Spleen (tissue), 11 donors: ENCODE results near the gene SNAP47. TPM values are rescaled to one million over a fixed set of nuclear protein-coding genes. Genes with fewer than 3 reads are reported as not detected.
A peak's percentile ranks its signal among the peaks of the same experiment; 100 is the strongest.

Experiments
- DNase-seq: peaks from one replicate; pipeline ENCODE4 v3.0.0-alpha.2; 2020
- H3K27ac ChIP-seq, 8 donors: fragments of 200-600 bp; sonication (generic) in 7 of 8; 1 replicate in 4 of 8; 2 replicates in 4 of 8; pipeline versions ENCODE4 v1.5.0 to v1.8.0; 2016 to 2021; ENCODE audit warnings: inconsistent platforms in 4 of 8, mild to moderate bottlenecking in 4 of 8, moderate library complexity in 1 of 8
- H3K27me3 ChIP-seq, 7 donors: fragments of 200-600 bp; sonication (generic) in 6 of 7; replicated peaks in 1 of 7; 1 replicate in 4 of 7; 2 replicates in 3 of 7; pipeline versions ENCODE4 v1.5.0 to v1.8.0; 2016 to 2021; ENCODE audit warnings: inconsistent platforms in 3 of 7, mild to moderate bottlenecking in 1 of 7
- H3K36me3 ChIP-seq, 6 donors: fragments of 200-600 bp; sonication (generic) in 5 of 6; 1 replicate in 4 of 6; 2 replicates in 2 of 6; pipeline versions ENCODE4 v1.5.0 to v1.8.0; 2016 to 2021; ENCODE audit warnings: inconsistent platforms in 2 of 6
- H3K4me1 ChIP-seq, 6 donors: fragments of 200-600 bp; sonication (generic) in 5 of 6; 1 replicate in 3 of 6; 2 replicates in 3 of 6; pipeline versions ENCODE4 v1.5.0 to v1.8.0; 2016 to 2021; ENCODE audit warnings: inconsistent platforms in 3 of 6
- H3K4me3 ChIP-seq, 8 donors: fragments of 200-600 bp; sonication (generic) in 7 of 8; 1 replicate in 4 of 8; 2 replicates in 4 of 8; pipeline versions ENCODE4 v1.5.0 to v1.8.0; 2016 to 2021; ENCODE audit warnings: inconsistent platforms in 4 of 8, mild to moderate bottlenecking in 4 of 8, moderate library complexity in 2 of 8
- H3K9me3 ChIP-seq, 8 donors: fragments of 200-600 bp; sonication (generic) in 7 of 8; 1 replicate in 4 of 8; 2 replicates in 4 of 8; pipeline versions ENCODE4 v1.5.0 to v1.8.0; 2016 to 2021; ENCODE audit warnings: inconsistent platforms in 4 of 8
- POLR2A ChIP-seq, 3 donors: fragments of 450-650 bp; IDR thresholded peaks; one replicate each; pipeline ENCODE4 v1.5.1; 2017; ENCODE audit warnings: antibody characterized with exemption in 3 of 3, mild to moderate bottlenecking in 1 of 3
- POLR2AphosphoS5 ChIP-seq, 3 donors: sonication (generic); formaldehyde crosslinking; IDR thresholded peaks; one replicate each; pipeline ENCODE4 v1.5.1; 2017; ENCODE audit warnings: antibody characterized with exemption in 3 of 3
- WGBS, 5 donors: extraction: QIAGEN DNeasy Blood & Tissue Kit in 3 of 5; methylation state at CpG; one replicate each; pipeline versions ENCODE4 v1.1.5 to v1.1.7; 2013 to 2018; 5-methylcytosine and 5-hydroxymethylcytosine counted together
- intact Hi-C: fragments of 100-400 bp; cut with DNase I; formaldehyde crosslinking; loops from one replicate; pipeline ENCODE4 v1.15.0; 2023; ENCODE audit warnings: low total_unique reads
- polyA plus RNA-seq, 3 donors: library from polyadenylated mRNA; stranded (reverse); fragments of 200-250 nt; gene quantifications; one replicate each; pipeline ENCODE4 v1.2.1, GENCODE V29; 2013
- total RNA-seq, 7 donors: library from RNA; depleted of rRNA in 3 of 7; stranded (reverse); fragments of >200 nt in 3 of 7; fragmentation: NEBNext Ultra II Directional in 4 of 7; extraction: Animal tissue kit (Norgen Biotek cat#: 25700) in 4 of 7; gene quantifications; one replicate each; pipeline versions ENCODE4 v1.1.0 to v1.2.1, GENCODE V29; 2016 to 2021
- TF ChIP-seq, protein P1 (sequence below), 11 experiments: fragments of 200-600 bp in 7 of 11; fragments of 450-650 bp in 4 of 11; sonication (generic) in 4 of 11; IDR thresholded peaks in 8 of 11; conservative IDR thresholded peaks in 3 of 11; 1 replicate in 7 of 11; 2 replicates in 4 of 11; pipeline versions ENCODE4 v1.4.0 to v1.8.0; 2016 to 2021; ENCODE audit warnings: antibody characterized with exemption in 11 of 11, inconsistent platforms in 4 of 11, mild to moderate bottlenecking in 1 of 11
- donor health status: healthy with polysubstance abuse.
- donor health status: DM: no; HTN: no; CAD: no; lungs with moderate emphysema.
- donor health status: DM: no; HTN: no; CAD: no.
- donor health status: Bipolar disorder and iron deficiency.
- donor health status: healthy.
- donor health status: DM: no; HTN: no; CAD: no.
- donor health status: DM: yes; HTN: yes; CAD: no.

The SNAP47 gene
- total and polyA plus RNA-seq, 10 donors = 10.0 to 42.7 (median 22.1) TPM

GRCh38 chr1:227767401-227768124, 32.3 kb downstream of the SNAP47 start:
- peak; percentile 54 for DNase-seq
- Histone ChIP-seq H3K4me3 (peak overlapping the region in 1 of 8 donors; percentile 42), H3K27ac (peak overlapping the region in 2 of 8 donors; percentile 64 to 82), H3K9me3 (no peaks in the 10 kb centered on the region), H3K36me3 (peaks cover 0 to 79% (median 23%) of the 10 kb centered on the region in 6 donors), H3K27me3 (no peaks in the 10 kb centered on the region), H3K4me1 (peaks cover 23 to 56% (median 52%) of the 10 kb centered on the region in 6 donors)
- 84 to 91% (median 89%) methylated on average over 5 to 6 of the region's 6 CpGs for WGBS, 5 donors
- intact Hi-C loops = no loop called here
- TF ChIP-seq, protein P1, sequence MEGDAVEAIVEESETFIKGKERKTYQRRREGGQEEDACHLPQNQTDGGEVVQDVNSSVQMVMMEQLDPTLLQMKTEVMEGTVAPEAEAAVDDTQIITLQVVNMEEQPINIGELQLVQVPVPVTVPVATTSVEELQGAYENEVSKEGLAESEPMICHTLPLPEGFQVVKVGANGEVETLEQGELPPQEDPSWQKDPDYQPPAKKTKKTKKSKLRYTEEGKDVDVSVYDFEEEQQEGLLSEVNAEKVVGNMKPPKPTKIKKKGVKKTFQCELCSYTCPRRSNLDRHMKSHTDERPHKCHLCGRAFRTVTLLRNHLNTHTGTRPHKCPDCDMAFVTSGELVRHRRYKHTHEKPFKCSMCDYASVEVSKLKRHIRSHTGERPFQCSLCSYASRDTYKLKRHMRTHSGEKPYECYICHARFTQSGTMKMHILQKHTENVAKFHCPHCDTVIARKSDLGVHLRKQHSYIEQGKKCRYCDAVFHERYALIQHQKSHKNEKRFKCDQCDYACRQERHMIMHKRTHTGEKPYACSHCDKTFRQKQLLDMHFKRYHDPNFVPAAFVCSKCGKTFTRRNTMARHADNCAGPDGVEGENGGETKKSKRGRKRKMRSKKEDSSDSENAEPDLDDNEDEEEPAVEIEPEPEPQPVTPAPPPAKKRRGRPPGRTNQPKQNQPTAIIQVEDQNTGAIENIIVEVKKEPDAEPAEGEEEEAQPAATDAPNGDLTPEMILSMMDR (IDR thresholded peaks at IDR 0.05 in 8 of 11, conservative IDR thresholded peaks at IDR 0.05 in 3 of 11) = no peak
- TF ChIP-seq POLR2AphosphoS5 (IDR thresholded peaks at IDR 0.05) (no peak), POLR2A (IDR thresholded peaks at IDR 0.05) (no peak)

DNA sequence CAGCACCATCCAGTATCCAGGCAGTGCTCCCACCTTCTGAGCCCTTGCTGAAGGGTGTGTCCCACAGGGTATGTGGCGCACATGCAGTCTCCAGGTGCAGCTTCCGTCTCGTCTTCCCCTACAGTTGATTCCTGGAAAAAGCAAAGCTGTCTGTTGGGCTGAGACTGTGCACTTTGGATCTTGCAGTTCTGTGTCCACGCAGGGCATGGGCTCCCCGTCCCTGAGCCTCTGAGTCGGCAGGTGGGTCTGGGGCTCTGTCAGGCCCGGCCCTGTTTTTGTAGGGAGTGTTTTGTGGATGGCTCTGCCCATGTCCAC, 32.8 kb downstream of the SNAP47 start:
- 87 to 100% (median 90%) methylated on average over 4 to 7 of the region's 7 CpGs for WGBS, 5 donors
- Histone ChIP-seq H3K4me3 (no peak overlapping the region), H3K9me3 (no peaks in the 10 kb centered on the region), H3K36me3 (peaks cover 0 to 79% (median 23%) of the 10 kb centered on the region in 6 donors), H3K4me1 (peaks cover 18 to 51% (median 47%) of the 10 kb centered on the region in 6 donors), H3K27ac (no peak overlapping the region), H3K27me3 (no peaks in the 10 kb centered on the region)
- TF ChIP-seq POLR2AphosphoS5 (IDR thresholded peaks at IDR 0.05) (no peak), POLR2A (IDR thresholded peaks at IDR 0.05) (no peak)
- intact Hi-C loops = no loop called here
- DNase-seq = peak; percentile 51

- WGBS, 5 donors = 90 to 97% (median 96%) methylated on average over 6 of the region's 6 CpGs
- intact Hi-C loops = no loop called here
- peaks cover 0 to 77% (median 23%) of the 10 kb centered on the region in 6 donors for H3K36me3 ChIP-seq
These were observed 33.4 kb downstream of the SNAP47 start for GRCh38 chr1:227768640-227769039.

DNA sequence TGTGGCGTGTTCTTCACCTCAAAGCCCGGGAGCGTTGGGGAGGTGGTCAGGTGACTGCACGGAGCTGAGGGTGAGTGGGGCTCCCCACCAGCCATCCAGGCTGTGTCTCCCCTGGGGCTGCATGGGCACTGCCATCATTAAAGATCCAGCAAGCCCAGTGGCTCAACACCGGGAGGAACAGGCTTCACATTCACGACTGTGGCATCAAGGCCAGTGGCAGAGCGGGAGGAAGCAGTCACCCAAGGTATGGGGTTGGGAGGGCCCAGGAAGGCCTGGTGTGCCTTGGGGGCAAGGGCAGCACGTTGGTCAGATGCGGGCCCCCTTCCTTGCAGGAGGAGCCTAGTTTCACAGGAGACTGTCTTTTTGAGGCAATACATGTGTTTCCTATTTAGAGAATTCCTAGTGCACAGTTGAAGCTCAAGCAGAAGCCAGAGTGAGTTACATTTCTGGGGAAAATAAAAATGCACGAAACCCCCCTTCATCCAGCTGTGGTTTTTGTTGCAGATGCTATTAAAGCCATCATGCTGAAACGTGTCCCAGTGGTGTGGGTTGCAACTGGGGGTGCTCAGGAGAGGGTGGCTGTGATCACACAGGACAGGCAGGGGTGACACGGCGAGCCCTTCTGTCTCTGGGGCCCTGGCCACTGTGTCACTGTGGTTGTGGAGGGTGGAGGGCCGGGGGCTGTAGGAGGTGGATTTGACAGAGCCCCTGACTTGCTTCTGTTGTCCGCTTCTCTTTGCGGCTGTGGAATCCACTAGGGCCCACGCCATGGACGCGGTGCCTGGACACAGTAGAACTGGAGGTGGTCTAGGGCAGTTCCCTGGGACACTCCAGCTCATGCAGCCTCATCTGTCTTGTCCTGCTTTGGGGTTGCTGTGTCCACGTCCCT, 34.1 kb downstream of the SNAP47 start:
- Histone ChIP-seq H3K9me3 (no peaks in the 10 kb centered on the region), H3K36me3 (peaks cover 0 to 75% (median 23%) of the 10 kb centered on the region in 6 donors), H3K4me1 (peaks cover 12 to 47% (median 38%) of the 10 kb centered on the region in 6 donors), H3K4me3 (no peak overlapping the region), H3K27me3 (no peaks in the 10 kb centered on the region), H3K27ac (no peak overlapping the region)
- TF ChIP-seq, protein P1 (IDR thresholded peaks at IDR 0.05 in 8 of 11, conservative IDR thresholded peaks at IDR 0.05 in 3 of 11) = no peak
- TF ChIP-seq POLR2A (IDR thresholded peaks at IDR 0.05) = no peak
- no peak for TF ChIP-seq POLR2AphosphoS5 (IDR thresholded peaks at IDR 0.05)
- DNase-seq = peak; percentile 66
- WGBS, 5 donors = 92 to 95% (median 93%) methylated on average over 11 to 20 of the region's 20 CpGs
- intact Hi-C loops = no loop called here

More at GRCh38 chr1:227768640-227769039, 33.4 kb downstream of the SNAP47 start:
- no peaks in the 10 kb centered on the region for H3K27me3 ChIP-seq
- no peak overlapping the region for H3K4me3 ChIP-seq
- H3K4me1 ChIP-seq = peaks cover 13 to 49% (median 42%) of the 10 kb centered on the region in 6 donors
- H3K27ac ChIP-seq = no peak overlapping the region
- TF ChIP-seq, protein P1 (IDR thresholded peaks at IDR 0.05 in 8 of 11, conservative IDR thresholded peaks at IDR 0.05 in 3 of 11) = no peak
- no peak for TF ChIP-seq POLR2AphosphoS5 (IDR thresholded peaks at IDR 0.05)
- H3K9me3 ChIP-seq = no peaks in the 10 kb centered on the region
- peak; percentile 53 for DNase-seq
